CD4-positive, alpha-beta T cell treated with Interferon alpha-2 for 1 hour (primary cell): ENCODE results near the gene TGIF2.

ENCODE experiments used
- DNase-seq, 2 donors: peaks; one replicate each; pipeline ENCODE4 v3.0.0-alpha.2; 2020 to 2022

The TGIF2 gene

DNA sequence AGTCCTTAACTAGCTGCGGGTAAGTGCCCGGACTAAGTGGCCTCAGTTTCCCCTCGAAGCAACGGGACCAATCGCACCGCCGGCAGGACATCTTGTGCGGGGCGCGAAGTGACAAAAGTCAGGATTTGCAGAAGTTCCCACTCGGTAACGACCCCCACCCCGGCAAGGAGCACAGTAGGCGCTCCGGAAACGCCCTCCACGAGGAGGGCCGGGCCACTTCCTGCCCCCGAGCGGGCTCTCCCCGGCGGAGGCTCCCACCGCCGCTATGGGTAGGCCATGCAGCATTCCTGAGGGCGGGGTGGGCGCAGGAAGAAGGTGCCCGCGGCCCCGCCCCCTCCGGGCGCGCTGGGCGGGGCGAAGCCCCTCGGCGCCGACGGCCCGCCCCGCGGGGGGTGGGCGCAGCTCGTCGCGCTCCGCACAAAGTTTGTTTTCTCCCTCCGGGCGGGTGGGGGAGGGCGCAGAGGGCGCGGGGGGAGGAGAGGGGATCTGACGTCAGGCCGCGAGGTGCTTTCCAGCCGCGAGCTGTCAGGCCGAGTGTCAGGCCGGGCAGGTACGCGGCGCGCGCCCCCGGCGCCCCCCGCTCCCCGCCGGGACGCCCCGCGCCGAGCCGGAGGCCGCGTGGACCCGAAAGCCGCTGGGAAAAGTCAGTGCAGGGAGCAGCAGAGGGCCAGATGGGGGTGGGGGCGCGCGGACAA lies at the start of gene TGIF2:
TSS of gene TGIF2 (plus strand) at position 495 of the 695 bp plus-strand sequence. CDS start 5,178 bp downstream, outside the sequence.
- peak; percentile 93 to 94 for DNase-seq

DNA sequence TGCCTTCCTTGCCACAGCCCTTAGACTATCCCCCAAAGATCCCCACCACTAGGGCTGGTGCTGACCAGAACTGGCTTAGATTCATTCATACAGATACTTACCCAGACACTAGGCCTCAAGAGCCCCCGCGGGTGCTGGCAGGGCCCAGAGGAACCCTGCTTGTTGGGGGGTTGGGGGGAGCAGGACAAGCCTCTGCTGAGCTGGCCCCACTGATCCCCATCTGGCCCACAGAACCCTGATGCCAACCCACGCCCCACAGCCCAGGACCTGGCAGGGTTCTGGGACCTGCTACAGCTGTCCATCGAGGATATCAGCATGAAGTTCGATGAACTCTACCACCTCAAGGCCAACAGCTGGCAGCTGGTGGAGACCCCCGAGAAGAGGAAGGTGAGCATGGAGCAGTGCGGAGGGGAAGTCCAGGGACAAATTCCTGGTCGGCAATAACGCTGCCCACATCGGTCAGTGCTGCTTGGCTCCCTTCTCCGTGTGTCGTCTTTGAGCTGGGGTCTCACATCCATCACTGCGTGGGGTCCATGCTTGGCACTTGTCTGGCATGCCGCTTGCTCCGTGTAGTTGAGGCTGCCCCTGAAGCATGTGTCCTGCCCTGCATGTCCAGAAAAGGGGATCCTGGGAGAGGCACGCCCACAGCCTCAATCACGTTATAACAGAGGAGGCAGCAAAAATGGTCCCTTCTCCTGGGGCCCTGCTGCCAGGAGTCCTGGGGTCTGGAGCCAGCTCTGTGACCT lies 47.6 kb upstream of the TGIF2 start:
- no peak for DNase-seq

DNA sequence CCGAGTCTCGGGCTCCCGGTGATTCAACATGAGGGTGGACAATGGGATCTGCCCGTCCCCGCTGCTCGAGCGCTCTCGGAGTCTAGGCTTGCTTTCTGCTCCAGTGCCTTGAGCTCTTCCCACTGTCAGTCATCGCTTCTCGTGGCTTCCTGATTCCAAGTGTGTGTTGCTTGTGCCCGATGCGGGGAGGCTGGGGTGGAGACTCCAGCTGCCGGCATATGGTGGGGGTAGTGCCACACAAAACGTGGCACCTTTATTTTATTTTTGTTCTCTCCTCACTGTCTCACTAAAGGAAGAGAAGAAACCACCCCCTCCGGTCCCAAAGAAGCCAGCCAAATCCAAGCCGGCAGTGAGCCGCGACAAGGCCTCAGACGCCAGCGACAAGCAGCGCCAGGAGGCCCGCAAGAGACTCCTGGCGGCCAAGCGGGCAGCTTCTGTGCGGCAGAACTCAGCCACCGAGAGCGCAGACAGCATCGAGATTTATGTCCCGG lies 46.8 kb upstream of the TGIF2 start:
- DNase-seq, result no peak

DNA sequence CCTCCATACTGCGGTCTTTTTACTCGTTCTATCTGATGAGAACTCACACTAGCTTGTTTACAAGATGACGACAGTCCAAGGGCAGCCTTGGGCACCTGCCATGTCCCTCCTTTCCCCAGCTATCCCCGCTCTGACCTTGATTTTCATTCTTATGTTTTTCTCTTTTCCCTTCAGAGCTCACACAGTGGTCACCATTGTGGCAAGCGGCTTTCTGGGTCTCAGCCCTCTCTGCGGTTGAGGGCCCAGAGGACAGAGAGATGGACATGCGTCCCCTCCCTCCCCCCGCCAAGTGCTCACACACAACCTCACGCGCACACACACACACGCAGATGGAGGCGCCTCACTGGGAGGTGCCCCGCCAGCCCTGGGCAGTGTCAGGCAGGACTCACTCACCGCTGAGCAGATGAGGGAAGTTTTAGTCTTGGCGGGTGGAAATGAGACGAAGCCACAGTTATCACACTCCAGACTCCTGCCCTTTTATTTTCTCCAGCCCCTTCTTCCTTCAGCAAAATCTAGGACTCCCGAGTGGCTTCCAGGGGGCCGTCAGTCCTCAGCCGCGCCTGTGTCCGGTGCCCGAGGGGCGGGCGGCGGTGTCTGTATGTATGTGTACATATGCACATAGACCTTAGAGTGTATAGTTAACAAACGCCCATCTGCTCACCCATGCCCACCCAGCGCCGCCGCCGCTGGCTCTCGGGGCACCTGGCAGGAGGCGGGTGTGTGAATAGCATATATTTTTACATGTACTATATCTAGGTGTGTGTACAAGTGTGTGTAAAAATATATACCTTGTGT lies 45.9 kb upstream of the TGIF2 start:
- no peak for DNase-seq

DNA sequence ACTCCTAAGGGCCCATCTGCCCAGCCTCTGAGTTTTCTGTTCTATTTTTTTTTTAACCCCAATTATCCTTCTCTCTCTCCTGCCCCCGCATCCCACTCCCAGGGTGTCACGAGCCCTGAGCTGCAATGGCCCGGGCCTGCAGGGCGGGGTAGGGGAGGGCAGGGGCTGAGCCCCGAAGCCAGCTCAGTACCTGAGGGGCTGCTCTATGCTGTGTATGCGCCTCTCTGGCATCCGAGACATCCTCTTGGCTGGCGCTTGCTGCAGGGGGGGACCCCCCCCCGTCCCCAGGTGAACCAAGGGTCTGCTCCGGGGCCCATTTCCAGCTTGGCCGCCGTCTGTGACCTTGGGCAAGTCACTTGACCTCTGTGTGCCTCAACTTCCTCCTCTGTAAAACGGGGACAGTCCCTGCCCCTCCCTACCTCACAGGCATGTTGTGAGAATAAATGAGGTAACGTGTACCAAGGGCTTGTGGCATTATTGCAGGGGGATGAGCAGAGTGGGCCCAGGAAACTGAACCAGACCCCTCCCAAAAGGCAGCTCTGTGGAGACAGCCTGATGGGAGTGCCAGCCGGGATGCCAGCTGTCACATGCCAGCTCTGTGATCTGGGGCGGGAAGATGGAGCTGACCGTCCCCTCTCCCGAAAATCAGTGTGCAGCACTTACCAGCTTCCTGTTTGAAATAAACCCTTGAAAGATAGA lies 45.1 kb upstream of the TGIF2 start:
- no peak for DNase-seq

DNA sequence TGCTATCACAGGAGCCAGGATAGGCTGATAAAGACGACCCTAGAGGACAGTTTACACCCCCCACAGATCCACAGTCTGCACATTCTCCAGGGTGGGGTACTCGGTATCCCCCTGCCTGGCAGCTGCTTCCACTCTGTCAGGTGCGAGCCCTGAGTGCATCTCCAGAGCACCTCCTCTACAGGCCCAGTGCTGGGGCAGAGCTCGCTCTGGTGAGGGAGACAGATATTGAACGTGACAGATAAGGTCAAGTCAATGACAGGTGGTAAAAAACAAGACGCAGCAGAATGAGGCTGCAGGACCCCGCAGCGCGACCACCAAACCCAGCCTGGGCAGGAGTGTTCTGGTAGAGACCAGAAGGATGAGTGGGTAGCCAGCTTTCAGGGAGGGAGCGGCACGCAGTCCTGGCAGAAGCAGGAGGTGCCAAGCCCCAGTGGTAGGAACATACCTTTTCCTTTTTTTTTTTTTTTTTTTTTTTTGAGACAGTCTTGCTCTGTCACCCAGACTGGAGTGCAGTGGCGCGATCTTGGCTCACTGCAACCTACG lies 44.5 kb upstream of the TGIF2 start:
- no peak for DNase-seq

DNA sequence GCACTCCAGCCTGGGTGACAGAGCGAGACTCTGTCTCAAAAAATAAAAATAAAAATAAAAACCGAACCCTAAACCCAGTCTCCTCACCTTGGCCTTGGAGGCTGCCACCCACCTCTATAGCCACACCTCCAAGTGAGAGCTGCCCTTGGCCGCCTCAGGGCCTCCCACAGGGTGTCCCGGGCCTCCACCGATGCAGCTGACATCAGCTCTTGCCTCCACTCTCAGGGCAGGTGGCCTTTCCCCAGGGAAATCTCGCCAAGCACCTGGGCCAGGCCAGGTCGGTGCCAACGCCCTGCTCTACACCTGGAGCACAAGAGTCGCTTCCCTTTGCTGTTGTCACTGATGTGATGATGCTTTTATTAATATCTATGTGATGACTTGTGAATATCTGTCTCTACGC lies 41.0 kb upstream of the TGIF2 start:
- DNase-seq, result no peak

DNA sequence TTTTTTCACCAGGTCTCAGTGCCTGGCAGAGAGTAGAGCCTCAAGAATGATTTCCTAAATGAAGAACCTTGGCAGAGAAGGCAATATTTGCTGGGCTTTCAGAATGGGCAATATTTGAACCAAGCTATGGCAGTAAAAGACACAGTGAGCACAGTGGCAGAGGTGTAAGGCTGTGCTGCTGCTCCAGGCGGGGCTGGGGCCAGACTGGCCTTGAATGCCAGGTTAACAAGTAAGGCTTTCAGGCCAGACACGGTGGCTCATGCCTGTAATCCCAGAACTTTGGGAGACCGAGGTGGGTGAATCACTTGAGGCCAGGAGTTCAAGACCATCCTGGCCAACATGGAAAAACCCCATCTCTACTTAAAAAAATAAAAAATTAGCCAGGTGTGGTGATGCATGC lies 40.6 kb upstream of the TGIF2 start:
- DNase-seq, result no peak

DNA sequence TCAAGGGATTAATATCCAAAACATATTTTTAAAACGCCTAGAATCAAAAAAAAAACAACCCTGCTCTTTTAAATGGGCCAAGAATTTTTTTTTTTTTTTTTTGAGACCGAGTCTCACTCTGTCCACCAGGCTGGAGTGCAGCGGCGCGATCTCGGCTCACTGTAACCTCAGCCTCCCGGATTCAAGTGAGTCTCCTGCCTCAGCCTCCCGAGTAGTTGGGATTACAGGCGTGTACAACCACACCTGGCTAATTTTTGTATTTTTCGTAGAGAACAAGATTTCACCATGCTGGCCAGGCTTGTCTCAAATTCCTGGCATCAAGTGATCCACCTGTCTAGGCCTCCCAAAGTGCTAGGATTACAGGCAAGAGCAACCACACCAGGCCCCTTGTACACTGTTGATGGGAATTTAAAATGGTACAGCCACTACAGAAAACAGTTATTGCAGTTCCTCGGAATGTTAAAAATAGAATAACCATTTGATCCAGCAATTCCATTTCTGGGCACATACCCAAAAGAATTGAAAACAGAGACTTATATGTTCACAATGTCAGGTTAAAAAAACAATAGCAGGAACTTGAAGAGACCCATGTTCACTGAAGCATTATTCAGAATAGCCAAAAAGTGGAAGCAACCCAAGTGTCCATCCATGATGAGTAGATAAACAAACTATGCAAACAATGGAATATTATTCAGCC lies 35.2 kb upstream of the TGIF2 start:
- no peak for DNase-seq

DNA sequence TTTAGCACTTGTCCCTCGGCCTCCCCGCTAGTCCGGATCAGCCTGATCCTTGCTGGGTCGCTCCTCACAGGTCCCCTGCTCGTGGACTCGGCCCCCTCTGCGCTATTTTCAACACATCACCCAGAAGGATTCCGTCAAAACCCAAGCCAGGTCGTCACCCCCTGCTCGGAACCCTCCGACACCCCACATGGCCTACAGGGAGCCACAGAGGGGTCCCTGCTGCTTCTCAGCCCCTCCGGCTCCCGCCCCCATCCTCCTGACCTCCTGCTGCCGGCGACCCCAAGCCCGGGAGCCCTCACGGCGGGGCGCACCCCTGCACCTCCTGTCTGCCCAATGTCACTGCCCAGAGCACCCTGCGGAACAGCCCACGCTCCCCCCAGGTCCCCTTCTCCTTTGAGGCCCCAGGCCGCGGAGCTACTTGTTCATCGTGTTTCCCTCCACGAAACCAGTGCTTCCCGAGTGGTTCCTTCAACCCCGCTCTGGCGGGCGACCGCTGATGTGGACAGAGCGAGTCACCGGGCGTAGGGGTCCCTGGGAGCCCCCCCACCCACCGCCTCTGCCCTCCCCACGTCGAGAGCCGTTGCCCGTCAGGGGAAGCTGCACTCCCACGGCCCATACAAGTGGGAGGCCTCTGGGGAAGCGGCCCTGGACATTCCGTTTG lies 32.7 kb upstream of the TGIF2 start:
- DNase-seq, result no peak

DNA sequence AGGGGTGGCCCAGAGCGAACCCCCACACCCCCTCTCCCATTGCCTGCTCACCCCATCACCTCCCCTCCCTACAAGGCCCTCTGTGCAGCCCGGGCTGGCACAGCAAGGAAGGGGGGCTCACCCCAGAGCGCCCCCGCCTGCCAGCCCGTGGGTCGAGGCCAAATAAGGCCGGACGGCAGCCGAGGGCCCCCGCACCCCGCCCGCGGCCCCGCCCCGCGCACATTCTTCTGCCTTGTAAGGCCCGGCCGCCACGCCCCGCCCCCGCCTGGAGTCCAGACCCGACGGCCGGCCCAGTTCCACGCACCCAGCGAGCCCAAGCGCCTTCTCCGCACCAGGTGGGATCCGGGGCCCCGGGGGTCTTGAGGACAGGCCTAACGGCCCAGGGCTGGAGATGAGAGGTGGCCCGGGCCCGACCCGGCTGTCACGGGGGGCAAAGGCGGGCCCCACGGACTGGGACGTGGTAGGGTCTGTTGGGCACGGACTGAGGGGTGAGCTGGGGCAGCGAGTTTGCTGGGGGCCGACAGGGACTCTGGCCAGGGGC lies 32.1 kb upstream of the TGIF2 start, which contains the start of gene MYL9:
TSS of gene MYL9 (plus strand) at position 293 of the 541 bp plus-strand sequence. CDS start 3,366 bp downstream, outside the sequence.
- peak in 1 of 2 donors; percentile 22 for DNase-seq

DNA sequence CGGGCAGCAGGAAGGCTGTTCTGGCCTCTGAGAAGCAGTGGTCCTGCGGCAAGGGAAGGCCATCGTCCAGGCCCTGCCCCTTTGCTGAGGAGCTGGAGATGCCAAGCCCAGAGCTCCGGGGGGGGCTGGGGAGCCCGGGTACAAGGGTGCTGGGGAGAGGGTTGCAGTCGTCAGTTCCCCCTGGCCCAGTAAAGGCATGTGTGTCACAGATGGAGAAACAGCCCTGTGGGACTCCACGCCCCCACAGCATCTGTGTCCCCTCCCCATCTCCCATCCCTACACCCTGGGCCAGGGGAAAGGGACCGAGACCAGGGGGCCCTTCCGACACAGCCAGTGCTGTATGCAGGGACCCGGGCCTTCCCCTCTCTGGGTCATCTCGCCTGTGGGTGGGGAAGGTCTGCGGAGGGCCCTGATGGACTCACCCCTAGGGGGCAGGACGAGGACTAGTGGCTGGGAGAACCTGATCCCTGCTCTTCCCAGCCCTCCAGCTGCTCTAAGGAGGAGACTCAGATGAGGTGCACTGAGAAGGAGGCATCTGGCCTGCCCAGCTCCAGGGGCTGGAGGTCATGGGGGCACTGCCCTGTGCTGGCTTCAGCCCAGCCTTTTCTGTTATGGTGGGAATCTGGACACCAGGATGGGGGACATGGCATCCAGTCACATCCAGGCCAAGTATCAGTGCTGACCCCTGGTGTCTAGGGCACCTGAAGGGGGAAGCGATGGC lies 31.5 kb upstream of the TGIF2 start:
- no peak for DNase-seq

DNA sequence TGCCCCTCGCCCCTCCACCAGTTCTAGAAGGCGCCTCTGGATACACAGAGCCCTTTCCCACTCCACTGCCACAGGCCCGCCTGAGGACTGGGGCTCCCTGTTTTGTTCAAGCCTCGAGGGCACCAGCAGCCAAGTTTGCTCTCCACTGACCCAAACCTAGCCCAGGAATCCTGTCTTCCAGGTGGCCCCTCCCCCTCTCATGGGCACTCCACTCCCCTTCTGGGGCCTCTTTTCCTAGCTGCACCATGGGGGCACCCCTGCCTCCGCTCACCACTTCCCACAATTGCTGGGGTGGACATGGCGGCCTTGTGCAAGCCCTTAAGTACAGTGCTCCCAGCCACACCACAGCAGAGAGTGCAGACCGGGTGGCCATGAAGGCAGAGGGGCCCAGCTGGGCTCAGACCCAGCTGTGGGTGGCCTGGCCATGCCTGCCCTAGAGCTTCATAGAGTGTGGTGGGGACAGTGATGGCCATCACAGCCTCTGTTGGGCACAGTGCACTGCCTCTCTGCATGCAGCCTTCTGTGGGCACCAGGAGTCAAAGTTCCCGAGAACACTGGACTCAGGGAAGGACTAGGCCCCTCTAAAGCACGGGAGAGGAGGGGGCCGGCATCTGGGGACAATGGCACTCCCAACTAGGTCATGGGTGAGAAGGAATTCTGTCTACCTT lies 30.7 kb upstream of the TGIF2 start:
- DNase-seq, result no peak

DNA sequence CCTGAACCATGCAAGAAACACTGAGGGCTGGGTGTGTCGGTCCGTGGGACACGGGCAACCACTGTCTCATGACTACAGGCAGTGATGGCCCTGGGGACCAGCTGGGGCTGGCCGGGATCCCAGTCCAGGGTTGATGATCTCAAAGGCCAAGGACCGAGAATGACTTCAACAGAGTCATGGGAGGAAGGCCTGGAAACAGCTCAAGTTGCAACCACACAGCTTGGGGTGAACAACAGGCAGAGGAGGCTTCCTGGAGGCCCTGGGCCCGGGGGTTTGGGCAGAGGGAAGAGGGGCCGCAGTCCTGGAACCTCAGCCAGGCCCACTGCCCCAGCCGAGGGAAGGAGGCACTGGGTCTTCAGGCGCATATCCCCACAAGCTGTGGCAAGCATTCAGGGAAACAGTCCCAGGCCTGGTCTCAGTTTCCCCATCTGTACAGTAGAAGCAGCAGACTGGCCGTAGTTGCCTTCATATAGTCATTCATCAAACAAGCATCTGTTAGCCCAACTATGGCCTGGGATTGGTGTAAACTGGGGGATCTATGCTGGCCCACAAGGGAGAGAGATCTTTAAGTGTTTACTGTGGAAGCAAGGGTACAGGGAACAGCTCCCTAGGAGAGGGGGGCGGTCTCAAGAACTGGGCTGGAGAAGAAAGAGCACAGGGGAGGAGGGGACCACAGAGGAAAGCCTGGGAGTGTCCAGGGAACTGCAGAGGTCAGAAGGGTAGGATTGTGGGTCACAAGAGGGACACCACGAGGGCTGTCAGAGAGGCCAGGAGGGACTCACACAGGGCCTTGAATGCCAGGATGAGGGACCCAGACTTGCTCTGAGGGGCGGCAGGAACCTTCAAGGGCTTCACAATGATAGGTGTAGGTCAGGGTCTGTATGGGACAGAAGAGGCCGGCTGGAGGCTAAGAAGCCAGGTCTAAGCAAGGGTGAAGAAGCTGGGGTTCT lies 29.9 kb upstream of the TGIF2 start:
- DNase-seq, result no peak

DNA sequence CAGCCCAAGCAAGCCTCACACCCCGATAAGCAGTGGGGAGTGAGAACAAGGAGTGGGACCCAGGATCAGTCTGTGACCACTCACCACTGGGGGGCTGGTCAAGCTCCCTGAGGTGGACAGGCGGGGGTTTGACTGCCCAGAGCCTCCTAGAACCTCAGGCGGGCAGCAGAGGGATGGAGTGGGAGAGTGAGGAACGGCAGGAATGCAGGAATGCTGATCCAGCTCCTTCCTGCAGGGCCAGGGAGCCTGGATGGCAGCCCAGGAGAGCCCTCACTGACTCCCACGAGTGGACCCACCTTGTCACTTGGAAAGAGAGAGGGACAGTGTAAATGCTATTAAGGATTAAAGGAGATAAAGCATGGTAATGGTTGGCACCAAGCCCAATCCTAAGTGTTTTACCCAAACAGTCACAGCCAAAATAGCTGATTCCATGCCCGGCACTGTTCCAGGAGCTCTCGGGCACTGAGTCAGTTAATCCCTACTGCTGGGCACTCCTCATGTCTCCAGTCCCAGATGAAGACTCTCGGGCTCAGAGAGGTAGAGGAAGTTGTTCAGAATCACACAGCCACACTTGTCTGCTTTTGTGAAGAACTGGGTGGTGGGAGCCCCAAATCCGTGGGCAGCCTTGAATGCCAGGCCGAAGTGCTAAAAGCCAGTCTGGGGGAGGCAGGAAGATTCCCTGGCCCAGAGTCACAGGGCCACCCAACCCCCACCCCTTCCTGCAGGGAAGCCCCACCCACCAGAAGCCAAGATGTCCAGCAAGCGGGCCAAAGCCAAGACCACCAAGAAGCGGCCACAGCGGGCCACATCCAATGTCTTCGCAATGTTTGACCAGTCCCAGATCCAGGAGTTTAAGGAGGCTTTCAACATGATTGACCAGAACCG lies 29.0 kb upstream of the TGIF2 start:
- DNase-seq, result no peak

DNA sequence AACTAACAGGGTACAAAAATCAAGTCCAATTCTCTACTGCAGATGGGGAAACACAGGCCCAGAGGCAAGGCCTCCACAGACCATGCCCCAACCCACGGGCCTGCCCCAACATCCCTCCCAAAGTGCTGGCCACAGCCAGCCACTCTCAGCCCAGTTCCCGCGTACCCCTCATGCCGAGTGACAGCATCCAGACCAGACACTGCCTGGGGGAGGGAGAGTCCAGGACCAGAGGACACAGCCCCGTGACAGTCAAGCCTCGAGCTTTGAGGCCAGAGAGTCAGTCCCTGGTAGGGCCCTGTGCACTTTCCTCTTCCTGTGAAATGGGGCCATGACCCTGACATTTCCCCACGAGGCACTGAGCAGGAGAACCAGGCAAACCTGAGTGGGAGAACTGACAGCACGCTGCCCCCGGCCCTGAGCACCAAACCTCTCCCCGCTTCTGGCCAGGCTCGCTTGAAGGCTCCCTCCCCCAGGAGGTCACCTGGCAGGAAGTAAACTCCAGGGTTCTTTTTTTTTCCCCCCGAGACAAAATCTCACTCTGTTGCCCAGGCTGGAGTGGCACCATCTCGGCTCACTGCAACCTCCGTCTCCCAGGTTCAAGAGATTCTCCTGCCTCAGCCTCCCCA lies 27.2 kb upstream of the TGIF2 start:
- DNase-seq, result no peak
